Tibial nerve (tissue), 4 donors: ENCODE results near the gene ATR.

Experiments
- EP300 ChIP-seq, 2 donors: sonication (generic); formaldehyde crosslinking; IDR thresholded peaks; one replicate each; pipeline ENCODE4 v1.6.1; 2017; ENCODE audit warnings: antibody characterized with exemption in 2 of 2, mild to moderate bottlenecking in 1 of 2
- POLR2A ChIP-seq, 2 donors: fragments of 450-650 bp; IDR thresholded peaks; one replicate each; pipeline ENCODE4 v1.6.1; 2017; ENCODE audit warnings: antibody characterized with exemption in 2 of 2, mild to moderate bottlenecking in 2 of 2, moderate library complexity in 2 of 2
- TF ChIP-seq, protein P1 (sequence below), 5 experiments: fragments of 200-600 bp in 3 of 5; fragments of 450-650 bp in 2 of 5; sonication (generic) in 3 of 5; IDR thresholded peaks; one replicate each; pipeline ENCODE4 v1.5.1; 2016 to 2019; ENCODE audit warnings: antibody characterized with exemption in 5 of 5, mild to moderate bottlenecking in 3 of 5, moderate library complexity in 2 of 5

DNA sequence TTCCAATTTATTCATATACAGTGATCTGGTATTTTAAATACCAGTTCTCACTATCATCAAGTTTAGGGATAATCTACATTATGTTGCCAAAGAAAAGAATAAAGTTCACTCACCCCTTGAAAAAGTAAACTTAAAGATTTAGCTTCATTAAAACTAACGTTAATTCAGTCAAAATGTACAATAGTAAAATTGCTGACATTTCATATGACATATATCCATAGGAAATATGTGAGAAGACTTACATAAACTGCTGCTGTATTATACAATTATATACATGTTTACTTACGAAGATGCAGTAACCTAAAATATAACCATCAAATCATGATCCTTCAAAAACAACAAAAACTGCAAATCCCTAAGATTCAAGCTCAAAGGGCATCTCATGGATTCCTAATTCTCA is 44.0 kb downstream of the ATR start:
- TF ChIP-seq, protein P1, sequence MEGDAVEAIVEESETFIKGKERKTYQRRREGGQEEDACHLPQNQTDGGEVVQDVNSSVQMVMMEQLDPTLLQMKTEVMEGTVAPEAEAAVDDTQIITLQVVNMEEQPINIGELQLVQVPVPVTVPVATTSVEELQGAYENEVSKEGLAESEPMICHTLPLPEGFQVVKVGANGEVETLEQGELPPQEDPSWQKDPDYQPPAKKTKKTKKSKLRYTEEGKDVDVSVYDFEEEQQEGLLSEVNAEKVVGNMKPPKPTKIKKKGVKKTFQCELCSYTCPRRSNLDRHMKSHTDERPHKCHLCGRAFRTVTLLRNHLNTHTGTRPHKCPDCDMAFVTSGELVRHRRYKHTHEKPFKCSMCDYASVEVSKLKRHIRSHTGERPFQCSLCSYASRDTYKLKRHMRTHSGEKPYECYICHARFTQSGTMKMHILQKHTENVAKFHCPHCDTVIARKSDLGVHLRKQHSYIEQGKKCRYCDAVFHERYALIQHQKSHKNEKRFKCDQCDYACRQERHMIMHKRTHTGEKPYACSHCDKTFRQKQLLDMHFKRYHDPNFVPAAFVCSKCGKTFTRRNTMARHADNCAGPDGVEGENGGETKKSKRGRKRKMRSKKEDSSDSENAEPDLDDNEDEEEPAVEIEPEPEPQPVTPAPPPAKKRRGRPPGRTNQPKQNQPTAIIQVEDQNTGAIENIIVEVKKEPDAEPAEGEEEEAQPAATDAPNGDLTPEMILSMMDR (IDR thresholded peaks at IDR 0.05): no peak
- TF ChIP-seq POLR2A (IDR thresholded peaks at IDR 0.05) (no peak), EP300 (IDR thresholded peaks at IDR 0.05) (no peak)
